Breast epithelium (tissue), 4 donors: ENCODE data around the gene POFUT2. TPM values are rescaled to one million over a fixed set of nuclear protein-coding genes. Genes with fewer than 3 reads are reported as not detected.

ENCODE experiments used
- DNase-seq, 2 donors: peaks; one replicate each; pipeline ENCODE4 v3.0.0-alpha.2; 2019; ENCODE audit warnings: low spot score in 2 of 2
- H3K27ac ChIP-seq, 2 donors: fragments of 200-600 bp; sonication (generic) in 1 of 2; one replicate each; pipeline ENCODE4 v1.5.1; 2016 to 2019; ENCODE audit warnings: mild to moderate bottlenecking in 1 of 2
- H3K27me3 ChIP-seq, 2 donors: fragments of 200-600 bp; sonication (generic) in 1 of 2; one replicate each; pipeline versions ENCODE4 v1.5.1 to v1.6.0; 2017 to 2019; ENCODE audit warnings: control low read depth in 1 of 2, mild to moderate bottlenecking in 1 of 2
- H3K36me3 ChIP-seq: fragments of 200-600 bp; one replicate; pipeline ENCODE4 v1.5.1; 2019
- H3K4me1 ChIP-seq, 2 donors: fragments of 200-600 bp; sonication (generic); one replicate each; pipeline ENCODE4 v1.5.1; 2016 to 2019; ENCODE audit warnings: control low read depth in 1 of 2
- H3K4me3 ChIP-seq, 3 donors: fragments of 200-600 bp; sonication (generic); 1 replicate in 2 of 3; 2 replicates in 1 of 3; pipeline ENCODE4 v1.5.1; 2016 to 2019; ENCODE audit warnings: mild to moderate bottlenecking in 3 of 3, moderate library complexity in 2 of 3
- H3K9me3 ChIP-seq, 2 donors: fragments of 200-600 bp; sonication (generic) in 1 of 2; one replicate each; pipeline ENCODE4 v1.5.1; 2016 to 2019; ENCODE audit warnings: control low read depth in 1 of 2
- CTCF ChIP-seq, 3 donors: fragments of 450-650 bp; IDR thresholded peaks; one replicate each; pipeline ENCODE4 v1.5.1; 2016 to 2017; ENCODE audit warnings: antibody characterized with exemption in 3 of 3, mild to moderate bottlenecking in 3 of 3, moderate library complexity in 3 of 3
- POLR2A ChIP-seq: fragments of 450-650 bp; IDR thresholded peaks from one replicate; pipeline ENCODE4 v1.6.1; 2016; ENCODE audit warnings: antibody characterized with exemption, mild to moderate bottlenecking, moderate library complexity
- POLR2AphosphoS5 ChIP-seq, 3 donors: sonication (generic); formaldehyde crosslinking; IDR thresholded peaks; one replicate each; pipeline ENCODE4 v1.6.1; 2017; ENCODE audit warnings: antibody characterized with exemption in 3 of 3
- intact Hi-C: fragments of 100-400 bp; cut with DNase I; formaldehyde crosslinking; loops from one replicate; pipeline ENCODE4 v1.15.1; 2023; ENCODE audit warnings: low total_unique reads
- total RNA-seq, 3 donors: library from RNA; depleted of rRNA; stranded (reverse); fragments of >200 nt; gene quantifications; one replicate each; pipeline ENCODE4 v1.1.0, GENCODE V29; 2016

The POFUT2 gene
- total RNA-seq, 3 donors from 2014 or later = 20.0 to 22.9 (median 22.1) TPM

- no peak for TF ChIP-seq POLR2AphosphoS5 (IDR thresholded peaks at IDR 0.05)
- TF ChIP-seq POLR2A = no peak
- no peak for TF ChIP-seq CTCF (IDR thresholded peaks at IDR 0.05)
- H3K27me3 ChIP-seq = no peaks in the 10 kb centered on the region
- no peaks in the 10 kb centered on the region for H3K4me1 ChIP-seq
- no peak overlapping the region for H3K4me3 ChIP-seq
- intact Hi-C loops = no loop called here
- no peaks in the 10 kb centered on the region for H3K36me3 ChIP-seq
- H3K9me3 ChIP-seq = peaks cover 0 to 8% of the 10 kb centered on the region in 2 donors
- DNase-seq = no peak
- H3K27ac ChIP-seq = no peak overlapping the region
Observed at GRCh38 chr21:45215213-45215612, 72.5 kb downstream of the POFUT2 start.

Other genes with a start within 250 kb of the POFUT2 start
- gene ADARB1, start 213.3 kb downstream of the POFUT2 start, total RNA-seq = 10 to 100 TPM; 19.9 to 21.3 (median 20.0) TPM
- 10 to 100 TPM; 48.3 to 62.9 (median 55.8) TPM for gene COL18A1, start 117.3 kb upstream of the POFUT2 start, total RNA-seq